Brain pericyte (primary cell): ENCODE measurements around the gene CGB2.
"Not testable (repeated sequence)": the region's sequence is repeated elsewhere in the genome, so short reads cannot be mapped to it uniquely, and the experiment has no call there.

ENCODE experiments used
- DNase-seq: peaks from one replicate; pipeline ENCODE4 v3.0.0-alpha.2; 2012; ENCODE audit warnings: low read depth, low spot score

Gene CGB2

GRCh38 chr19:49067554-49067953, 35.9 kb downstream of the CGB2 start:
- DNase-seq, result no peak

GRCh38 chr19:49069026-49069425, 37.3 kb downstream of the CGB2 start:
- no peak for DNase-seq

- DNase-seq, result no peak
Measured at GRCh38 chr19:49070416-49070815, 38.7 kb downstream of the CGB2 start.

GRCh38 chr19:49071860-49072547, 40.3 kb downstream of the CGB2 start:
- DNase-seq, result no peak

GRCh38 chr19:49073514-49074378, 42.1 kb downstream of the CGB2 start:
- DNase-seq, result no peak

- DNase-seq, result not testable (repeated sequence)
Measured at GRCh38 chr19:49074869-49075268, 43.2 kb downstream of the CGB2 start.

- DNase-seq, result no peak
Measured at GRCh38 chr19:49080392-49080791, 48.7 kb downstream of the CGB2 start.

GRCh38 chr19:49081273-49081672, 49.6 kb downstream of the CGB2 start:
- no peak for DNase-seq
